ENCODE data around the gene PRPSAP1.

GRCh38 chr17:76293106-76293505 lies 60.6 kb downstream of the PRPSAP1 start:
- no peak for TF ChIP-seq SUZ12 (IDR thresholded peaks at IDR 0.05; ENCODE audit: extremely low read depth, insufficient read depth, insufficient read length)
- TF ChIP-seq ZNF274 (IDR thresholded peaks at IDR 0.05; ENCODE audit: low read depth, low read length), result no peak

All from NT2/D1 (cell line).